Keratinocyte (primary cell): ENCODE data around the gene SMIM23.

Source experiments
- EZH2 ChIP-seq: IDR thresholded peaks from one replicate; pipeline ENCODE4 v1.6.1; 2012; ENCODE audit warnings: inconsistent platforms, mild to moderate bottlenecking, low read length, moderate library complexity
- TF ChIP-seq, protein P1 (sequence below), 3 experiments: IDR thresholded peaks in 1 of 3; conservative IDR thresholded peaks in 1 of 3; optimal IDR thresholded peaks in 1 of 3; 2 replicates in 2 of 3; 3 replicates in 1 of 3; pipeline versions ENCODE3 to v1.5.1; 2011; ENCODE audit warnings: low read length in 3 of 3, mild to moderate bottlenecking in 3 of 3, moderate library complexity in 2 of 3, control low read depth in 1 of 3, inconsistent platforms in 1 of 3; ENCODE audit not compliant: insufficient read depth in 2 of 3; ENCODE audit errors: extremely low read depth in 1 of 3

DNA sequence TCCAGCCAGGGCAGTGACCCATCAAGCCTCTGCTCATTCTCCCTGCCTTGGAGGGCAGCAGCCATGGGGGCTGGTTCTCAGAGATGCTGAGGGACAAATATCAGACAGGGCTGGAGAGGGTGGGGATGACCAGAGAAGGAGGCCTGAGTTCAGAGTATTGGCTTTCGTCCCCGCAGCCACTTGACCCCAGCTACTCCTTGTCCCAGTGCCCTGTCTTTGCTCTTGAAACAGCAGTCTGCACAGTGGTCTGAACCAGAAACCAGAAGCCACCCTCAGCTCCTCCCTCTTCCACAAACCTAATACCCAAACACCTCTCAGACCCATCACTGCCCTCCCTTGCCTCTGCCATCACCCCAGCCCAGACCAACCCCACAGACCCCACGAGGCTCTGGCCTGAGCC is 36.3 kb upstream of the SMIM23 start:
- TF ChIP-seq, protein P1, sequence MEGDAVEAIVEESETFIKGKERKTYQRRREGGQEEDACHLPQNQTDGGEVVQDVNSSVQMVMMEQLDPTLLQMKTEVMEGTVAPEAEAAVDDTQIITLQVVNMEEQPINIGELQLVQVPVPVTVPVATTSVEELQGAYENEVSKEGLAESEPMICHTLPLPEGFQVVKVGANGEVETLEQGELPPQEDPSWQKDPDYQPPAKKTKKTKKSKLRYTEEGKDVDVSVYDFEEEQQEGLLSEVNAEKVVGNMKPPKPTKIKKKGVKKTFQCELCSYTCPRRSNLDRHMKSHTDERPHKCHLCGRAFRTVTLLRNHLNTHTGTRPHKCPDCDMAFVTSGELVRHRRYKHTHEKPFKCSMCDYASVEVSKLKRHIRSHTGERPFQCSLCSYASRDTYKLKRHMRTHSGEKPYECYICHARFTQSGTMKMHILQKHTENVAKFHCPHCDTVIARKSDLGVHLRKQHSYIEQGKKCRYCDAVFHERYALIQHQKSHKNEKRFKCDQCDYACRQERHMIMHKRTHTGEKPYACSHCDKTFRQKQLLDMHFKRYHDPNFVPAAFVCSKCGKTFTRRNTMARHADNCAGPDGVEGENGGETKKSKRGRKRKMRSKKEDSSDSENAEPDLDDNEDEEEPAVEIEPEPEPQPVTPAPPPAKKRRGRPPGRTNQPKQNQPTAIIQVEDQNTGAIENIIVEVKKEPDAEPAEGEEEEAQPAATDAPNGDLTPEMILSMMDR (optimal IDR thresholded peaks at IDR 0.05 in 1 of 3, IDR thresholded peaks at IDR 0.05 in 1 of 3, conservative IDR thresholded peaks at IDR 0.05 in 1 of 3; ENCODE audit: extremely low read depth in 1 of 3, insufficient read depth in 2 of 3, low read length in 3 of 3) = no peak
- no peak for TF ChIP-seq EZH2
